ENCODE measurements around the gene PLPP2.

The PLPP2 gene

DNA sequence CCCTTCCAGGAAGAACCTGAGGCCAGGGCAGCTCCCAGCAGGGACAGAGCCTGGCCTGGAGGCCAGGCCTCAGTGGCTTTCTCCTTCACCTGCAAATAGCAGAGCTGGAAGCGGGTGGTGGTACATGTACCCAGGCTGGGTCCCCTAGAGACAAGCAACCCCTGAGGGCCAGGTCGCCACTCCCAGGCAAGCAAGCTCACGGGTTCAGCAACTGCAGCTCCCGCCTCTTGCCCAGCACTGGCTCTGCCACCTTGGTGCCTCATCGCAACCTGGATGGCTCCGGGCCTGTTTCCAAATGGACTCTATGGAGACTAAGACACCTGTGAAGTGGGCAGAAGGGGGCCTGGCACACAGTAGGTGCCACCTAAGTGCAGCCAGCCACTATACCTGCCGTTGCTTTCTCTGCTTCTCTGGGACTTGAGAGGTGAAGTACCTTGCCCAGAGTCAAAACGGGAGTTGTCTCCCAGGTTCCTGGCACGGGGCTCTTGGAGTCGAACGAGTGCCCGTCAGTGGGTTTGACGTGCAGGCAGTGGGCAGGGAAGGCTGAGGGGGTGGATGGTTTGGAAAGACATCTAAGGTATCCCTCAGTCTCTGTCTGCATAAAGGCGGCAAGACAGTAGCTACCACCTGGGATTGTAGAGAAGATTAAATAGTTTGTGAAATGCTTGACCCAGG, 2.4 kb upstream of the PLPP2 start:
- DNase-seq (ENCODE audit: low read depth in 2 of 2), result no peak

DNA sequence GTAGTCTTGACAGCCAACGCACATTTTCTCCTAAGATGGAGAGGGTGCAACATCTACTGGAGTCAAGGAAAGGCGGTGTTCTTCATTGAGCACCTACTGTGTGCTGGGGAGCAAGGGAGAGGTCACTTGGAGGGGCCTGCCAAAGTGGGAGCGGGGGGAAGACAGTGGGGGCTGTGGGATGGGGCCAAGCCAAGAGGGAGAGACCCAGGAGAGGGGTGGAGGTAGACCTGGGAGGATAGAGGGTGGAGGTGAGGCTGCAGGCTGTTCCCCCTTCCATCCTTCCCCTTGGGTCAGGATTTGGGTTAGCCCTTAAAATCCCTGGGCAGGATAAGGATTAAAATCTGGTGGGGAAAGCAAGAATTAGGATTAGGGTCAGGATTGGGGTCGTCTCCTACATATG, 1.7 kb upstream of the PLPP2 start:
- no peak for DNase-seq (ENCODE audit: low read depth in 2 of 2)

DNA sequence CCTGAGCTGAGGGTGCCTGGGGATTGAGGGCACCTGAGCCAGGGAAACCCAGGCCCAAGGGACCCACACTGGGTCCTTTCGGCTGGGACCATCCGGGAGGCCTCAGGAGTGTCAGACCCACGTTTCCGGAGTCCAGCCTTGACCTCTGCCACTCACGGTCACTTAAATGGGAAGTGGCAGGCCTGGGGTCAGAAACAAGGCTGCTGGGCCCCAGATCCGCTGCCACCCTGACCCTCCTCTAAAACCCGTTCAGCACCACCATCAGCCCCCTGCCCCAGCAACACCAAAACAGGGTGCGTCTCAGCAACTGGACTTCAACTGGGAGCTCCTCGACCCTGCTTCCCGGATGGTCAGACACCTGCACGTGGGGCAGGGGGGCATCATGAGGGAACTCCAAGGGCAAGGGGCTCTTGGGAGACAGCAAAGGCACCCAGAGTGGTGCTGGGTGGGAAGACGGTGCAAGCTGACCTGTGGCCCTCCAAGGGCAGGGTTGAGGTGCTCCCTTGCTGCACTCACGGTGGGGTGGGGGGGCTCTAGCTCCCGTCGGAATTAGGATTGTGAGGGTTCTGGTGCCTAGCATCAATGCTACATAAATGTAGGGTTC, 1.2 kb upstream of the PLPP2 start:
- DNase-seq (ENCODE audit: low read depth in 2 of 2), result no peak

DNA sequence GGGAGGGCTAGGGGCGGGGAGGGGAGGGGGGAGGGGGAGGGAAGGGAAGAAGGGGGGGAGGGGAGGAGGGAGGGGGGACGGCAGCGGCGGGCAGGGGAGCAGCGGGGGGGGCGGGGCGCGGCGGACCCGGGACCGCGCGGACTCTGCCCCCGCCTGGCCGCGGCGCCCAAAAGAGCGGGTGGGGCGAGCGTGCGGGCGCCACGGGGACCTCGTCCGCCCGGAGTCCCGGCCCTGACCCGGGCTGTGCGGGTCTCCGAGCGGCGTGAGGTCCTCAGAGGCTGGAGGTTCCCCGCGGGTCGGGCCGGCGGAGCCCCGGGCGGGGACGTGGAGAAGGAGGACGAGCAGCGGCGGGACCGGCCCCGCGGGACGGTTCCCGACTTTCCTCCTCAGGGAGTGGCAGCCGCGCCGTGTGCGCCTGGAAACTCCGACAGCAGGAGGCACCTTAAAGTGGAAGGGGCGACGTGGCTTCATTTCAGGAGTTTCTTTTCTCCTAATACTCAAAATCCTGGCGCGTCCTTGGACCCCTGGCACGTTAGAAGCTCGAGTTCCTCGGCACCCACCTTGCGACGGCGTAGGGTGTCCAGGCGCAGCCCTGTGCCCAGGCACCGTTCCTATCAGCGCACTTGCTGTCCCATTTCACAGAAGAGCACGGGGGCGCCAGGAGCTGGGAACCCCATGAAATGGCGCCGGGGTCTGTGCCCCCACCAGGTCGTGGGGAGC, 518 bp upstream of the PLPP2 start:
- no peak for DNase-seq (ENCODE audit: low read depth in 2 of 2)

DNA sequence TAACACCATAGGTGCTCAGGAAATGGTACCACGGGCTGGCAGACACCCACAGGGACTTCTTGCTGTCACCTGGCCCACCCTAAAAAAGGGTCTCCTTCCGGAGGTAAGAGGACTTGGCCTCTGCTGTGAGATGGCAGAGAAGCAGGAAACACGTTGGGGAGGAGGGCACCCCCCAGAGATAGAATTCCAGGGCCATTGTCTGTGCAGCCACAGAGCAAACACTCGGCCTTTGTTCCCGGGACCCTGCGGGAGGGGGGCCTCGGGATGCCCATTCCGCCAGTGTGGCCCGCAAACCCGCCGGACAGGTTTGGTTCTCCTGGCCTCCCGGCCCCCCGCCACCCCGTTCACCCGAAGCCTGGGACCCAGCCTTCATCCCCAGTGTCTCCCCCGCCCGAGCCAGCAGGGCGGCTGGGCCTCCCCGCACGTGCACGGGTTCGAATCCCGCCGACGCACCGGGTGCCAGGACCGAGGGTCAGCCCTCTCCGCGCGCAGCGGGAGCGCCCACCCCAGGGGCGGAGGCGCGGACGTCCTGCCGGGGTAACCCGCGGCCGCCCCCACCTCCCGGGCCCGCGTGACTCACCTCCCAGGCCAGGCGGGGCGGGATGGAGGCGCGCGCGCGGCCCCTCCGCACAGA, 714 bp downstream of the PLPP2 start:
- no peak for DNase-seq (ENCODE audit: low read depth in 2 of 2)

DNA sequence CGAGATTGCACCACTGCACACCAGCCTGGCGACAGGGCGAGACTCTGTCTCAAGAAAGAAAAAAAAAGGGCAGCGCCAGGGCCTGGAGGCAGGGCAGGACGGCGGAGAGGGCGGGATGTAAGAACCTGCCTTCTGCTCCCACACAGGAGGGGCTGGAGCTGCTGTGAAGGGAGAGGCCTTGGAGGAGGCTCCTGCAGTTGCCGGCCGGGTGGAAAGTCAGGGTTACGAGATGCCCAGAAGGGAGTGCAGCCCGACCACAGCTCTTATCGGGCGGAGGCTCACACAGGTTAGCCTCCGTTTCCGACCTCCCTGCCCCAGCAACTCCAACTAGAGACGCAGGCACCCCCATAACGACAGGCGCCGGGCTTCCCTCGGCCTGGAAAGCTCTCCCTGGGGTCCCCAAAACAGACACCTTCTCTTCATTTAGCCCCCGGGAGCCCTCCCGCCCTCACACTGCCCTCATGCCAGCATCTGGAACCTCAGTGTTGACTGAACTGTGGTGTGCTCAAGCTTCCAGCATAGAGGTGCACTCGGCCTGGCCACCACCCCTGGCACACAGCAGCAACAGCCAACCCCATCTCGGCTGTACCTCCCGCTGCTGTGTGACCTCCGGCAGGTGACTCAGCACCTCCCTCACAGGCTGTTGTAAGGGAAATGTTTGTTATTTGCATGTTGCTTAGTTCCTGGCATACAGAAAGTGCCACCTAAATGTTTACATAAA, 1.4 kb downstream of the PLPP2 start:
- DNase-seq (ENCODE audit: low read depth in 2 of 2), result no peak

DNA sequence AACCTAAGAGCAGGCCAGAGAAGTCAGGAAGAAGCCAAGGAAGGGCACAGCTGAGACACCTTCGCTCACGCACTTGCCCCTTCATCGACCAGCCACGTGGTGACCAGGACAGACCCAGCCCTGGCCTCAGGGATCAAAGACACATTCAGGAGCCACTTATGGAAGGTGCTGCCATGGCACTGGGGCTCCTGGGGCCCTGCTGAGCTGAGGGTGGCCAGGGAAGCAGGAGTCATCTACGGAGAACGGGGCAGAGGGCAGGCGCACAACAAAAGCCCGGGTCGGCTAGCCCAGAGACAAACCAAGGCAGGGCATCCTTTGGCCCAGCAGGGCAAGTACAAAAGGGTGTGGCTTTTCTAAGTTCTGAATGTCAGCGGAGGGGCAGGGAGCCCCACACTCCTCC, 2.3 kb downstream of the PLPP2 start:
- DNase-seq (ENCODE audit: low read depth in 2 of 2), result no peak

DNA sequence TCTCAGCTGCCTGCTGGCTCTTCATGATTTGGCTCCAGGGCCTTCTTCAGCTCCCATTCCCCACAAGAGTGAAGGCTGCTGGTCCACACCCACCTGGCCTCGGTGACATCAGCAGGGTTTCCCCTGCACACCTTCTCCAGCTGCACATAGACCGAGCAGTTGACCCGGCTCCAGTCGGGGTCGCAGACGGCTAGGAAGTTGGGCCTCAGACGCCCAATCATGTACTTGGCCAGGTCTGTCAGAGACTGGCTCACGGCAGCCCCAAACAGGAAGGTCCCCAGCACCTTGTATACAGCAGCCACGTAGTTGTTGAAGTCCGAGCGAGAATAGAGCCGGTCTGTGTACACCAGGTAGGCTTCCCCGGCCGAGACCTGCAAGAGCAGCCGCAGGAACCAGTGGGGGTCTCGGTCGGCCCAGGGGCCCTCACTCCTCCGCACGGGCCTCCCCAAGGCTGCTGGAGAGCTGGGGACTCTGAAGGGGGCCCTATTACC, 3.8 kb downstream of the PLPP2 start:
- DNase-seq (ENCODE audit: low read depth in 2 of 2), result no peak

DNA sequence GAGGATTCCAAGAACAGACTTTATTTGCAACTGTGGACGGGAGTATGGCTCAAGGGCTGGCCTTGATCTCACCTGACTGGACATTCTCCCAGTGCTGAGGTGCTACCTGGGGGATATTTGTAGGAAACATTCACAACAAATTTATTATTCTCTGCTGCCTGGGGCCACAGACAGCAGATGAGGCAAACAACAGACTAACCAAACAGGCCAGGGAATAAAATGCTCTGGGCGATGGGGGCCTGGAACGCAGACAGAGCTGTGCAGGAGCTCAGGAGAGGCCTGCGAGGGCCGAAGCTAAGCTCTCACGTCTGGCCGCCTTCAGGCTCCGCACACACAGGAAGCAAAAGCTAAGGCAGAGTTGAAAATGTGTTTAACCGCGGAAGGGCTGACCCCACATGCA, 7.8 kb downstream of the PLPP2 start:
- no peak for DNase-seq (ENCODE audit: low read depth in 2 of 2)

DNA sequence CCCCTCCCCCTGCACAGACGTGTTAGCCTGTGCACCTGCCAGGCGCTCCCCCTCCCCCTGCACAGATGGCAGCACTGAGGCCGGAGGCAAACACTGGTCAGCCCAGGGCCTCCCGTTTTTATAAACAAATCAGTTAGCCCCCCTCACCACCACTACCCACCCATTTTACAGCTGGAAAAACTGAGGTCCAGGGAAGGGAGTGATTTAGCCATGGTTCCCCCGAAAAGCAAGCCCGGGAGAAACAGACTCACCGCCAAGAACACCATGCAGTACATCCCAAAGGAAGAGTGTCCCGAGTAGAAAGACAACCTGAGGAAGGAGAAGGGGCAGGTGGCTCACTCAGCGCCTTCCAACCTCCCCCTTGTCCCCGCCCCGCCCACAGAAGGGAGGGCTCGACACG, 8.7 kb downstream of the PLPP2 start:
- DNase-seq (ENCODE audit: low read depth in 2 of 2), result no peak

DNA sequence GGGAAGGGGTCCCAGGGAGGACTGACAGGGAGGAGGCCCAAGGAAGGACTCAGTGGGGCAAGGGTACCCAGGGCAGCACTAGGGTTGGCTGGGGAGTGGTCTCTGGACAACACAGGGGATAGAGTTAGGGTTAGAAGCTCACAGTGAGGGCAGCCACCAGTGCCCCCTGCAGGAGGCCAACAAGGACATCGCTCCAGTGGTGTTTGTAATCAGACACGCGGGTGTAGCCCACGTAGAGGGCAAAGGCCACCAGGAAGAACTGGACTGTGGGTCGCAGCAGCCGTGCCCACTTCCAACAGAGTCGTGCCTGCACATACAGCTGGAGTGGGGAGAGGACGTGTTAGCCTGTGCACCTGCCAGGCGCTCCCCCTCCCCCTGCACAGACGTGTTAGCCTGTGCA, 9.2 kb downstream of the PLPP2 start:
- DNase-seq (ENCODE audit: low read depth in 2 of 2), result no peak

DNA sequence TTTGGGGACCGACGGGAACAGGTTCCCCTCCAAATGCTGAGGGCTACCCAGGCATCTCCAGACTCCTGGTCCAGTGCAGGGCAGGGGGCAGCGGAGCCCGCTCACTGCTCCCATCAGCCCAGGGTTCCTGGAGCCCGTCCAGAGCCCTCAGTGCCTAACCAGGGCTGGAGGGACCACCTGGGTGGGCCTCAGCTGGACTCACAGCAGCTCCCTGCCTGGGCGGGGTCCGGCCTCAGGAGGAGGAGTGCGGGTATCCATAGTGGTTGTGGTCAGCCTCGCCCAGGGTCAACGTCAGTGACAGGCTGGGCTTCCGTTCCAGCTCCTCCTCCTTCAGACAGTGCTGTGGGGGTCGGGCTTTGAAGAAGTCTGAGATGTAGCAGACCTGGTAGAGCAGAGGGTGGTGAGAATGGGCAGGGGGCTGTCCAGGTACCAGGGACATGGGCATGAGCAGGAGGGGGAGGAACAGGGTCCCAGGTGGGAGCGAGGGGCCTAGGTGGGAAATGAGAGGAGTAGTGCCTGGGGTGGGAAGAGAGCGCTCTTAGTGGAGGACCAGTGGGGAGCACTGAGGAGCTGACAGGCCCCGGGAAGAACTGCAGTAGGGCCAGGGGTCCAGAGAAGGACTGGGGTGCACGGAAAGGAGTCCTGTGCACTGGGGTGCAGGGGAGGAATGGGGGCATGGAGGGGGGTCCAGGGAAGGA, 9.9 kb downstream of the PLPP2 start:
- no peak for DNase-seq (ENCODE audit: low read depth in 2 of 2)

DNA sequence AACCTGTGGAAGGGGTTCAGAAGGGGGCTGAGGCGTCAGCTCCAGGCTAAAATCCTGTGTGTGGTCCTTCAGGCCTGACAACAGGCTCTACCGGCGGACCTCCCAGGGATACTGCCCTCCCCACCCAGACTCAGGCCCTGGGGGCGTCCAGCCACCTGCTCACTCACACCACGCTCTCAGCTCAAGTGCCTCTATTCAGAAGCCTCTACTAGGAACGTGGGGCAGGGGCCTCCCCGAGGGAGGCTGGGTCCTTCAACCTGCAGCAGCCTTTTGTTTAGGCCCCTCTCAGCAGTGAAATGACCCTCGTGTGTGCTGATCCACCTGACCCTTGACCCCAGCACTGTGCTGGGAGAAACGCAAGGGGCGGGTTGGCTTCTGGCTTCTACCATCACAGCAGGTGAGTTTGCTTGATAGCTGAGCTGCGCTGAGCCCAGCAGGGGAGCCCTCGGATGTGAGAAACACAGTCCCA, 10.6 kb downstream of the PLPP2 start:
- no peak for DNase-seq (ENCODE audit: low read depth in 2 of 2)

DNA sequence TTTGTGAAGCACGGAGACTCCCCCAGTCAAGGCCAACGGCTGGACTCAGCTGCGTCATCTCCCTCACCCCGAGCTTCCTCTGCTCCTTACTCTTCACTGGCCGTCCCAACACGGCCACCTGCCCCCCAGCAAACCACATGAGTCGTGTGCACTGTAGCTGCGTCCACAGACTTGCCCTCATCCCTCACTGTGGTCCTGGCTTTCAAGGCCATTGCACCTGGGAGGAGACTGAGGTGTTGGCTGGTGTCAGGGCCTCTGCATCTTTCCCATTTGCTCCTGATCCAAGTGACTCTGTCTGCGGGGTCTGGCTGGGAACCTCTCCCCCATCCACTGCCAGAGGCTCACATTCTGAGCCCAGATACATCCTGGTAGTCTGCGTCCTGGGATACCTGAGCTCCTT, 11.5 kb downstream of the PLPP2 start:
- no peak for DNase-seq (ENCODE audit: low read depth in 2 of 2)

DNA sequence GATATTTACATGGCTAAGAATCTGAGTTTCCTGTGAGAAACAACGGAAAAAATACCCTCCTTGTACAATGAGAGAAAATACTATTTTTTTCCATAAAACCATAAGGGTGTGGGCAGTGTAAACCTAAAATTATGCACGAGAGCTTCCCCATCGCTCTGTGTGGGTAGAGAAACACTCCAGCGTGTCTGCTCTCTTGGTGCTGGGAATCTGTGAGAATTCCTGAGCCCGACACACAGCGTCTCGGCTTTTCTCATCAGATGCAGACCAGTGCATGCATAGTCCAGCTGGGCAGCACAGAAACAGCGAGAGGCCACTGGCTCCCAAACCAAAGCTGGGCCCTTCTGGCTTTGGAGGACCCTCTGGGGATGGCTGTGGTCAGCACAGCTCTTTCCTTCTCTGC, 12.0 kb downstream of the PLPP2 start:
- DNase-seq (ENCODE audit: low read depth in 2 of 2), result no peak

DNA sequence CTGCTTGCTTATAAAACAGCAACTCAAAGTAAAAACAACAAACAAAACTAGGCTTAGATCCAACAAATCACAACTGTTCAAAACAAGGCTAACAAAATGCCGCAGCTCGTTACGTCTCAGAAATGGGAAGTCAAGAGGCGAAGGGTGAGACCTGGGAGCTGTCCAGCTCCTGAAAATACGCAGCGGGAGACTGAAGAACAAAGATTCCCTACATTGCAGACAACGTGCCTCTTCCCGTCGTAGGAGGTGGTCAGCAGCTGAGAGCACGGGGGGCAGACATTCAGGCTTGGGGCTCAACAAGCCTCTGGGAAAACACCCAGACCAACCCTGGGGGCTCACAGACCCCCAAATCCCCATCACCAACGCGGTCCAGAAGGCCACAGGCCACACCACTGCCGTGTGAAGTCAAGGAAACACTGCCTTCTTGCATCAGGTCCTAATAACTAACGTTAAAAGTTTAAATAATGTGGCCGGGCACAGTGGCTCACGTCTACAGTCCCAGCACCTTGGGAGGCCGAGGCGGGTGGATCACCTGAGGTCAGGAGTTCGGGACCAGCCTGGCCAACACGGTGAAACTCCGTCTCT, 13.5 kb downstream of the PLPP2 start:
- DNase-seq (ENCODE audit: low read depth in 2 of 2), result no peak

DNA sequence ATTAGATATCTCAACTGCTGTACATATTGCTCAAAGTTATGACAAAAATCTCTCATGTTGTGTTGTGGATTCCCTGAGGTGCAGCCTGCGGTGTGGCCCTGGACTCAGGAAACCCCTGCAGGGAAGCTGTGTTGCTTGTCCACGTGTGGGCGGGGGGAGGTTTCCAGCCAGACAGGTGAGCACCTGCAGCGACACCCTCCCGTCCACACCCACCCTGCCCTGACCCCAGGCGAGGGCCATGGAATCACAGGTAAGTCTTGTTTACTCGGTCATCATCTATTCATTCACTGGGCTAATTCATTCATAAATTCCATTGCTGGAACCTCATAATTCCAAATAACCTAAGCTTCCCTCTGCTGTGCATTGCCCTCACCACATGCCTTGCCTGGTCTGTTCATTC, 14.1 kb downstream of the PLPP2 start:
- DNase-seq (ENCODE audit: low read depth in 2 of 2), result no peak

DNA sequence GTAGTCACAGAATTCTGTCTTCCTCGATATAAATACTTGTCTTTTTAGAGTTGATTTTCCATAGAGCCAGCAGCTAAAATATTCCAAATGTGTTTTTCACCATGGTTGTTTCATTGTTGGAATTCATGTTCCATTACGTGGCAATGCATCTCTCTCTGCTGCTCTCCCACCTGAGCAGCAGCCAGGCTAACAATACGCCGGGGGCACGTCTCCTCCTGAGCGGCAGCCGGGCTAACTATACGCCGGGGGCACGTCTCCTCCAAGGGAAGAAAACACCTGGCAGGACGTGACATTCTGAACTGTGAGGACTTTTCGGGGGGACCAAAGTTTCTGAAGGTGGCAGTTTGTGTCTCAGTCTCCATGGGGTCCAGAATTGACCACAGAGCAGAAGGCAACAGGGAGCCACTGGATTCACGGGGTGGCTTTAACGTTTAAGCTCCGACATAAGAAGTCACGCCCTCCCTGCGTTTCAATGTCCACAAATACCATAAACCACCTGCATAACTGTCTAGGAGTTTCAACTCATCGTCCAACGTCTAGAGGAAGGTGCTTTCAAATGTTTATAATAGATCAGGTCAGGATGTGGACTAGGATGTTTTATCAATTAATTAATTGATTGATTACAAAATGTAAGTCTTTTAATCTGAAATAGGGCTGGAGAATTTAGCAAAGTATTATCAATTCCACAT, 15.1 kb downstream of the PLPP2 start:
- DNase-seq (ENCODE audit: low read depth in 2 of 2), result no peak

DNA sequence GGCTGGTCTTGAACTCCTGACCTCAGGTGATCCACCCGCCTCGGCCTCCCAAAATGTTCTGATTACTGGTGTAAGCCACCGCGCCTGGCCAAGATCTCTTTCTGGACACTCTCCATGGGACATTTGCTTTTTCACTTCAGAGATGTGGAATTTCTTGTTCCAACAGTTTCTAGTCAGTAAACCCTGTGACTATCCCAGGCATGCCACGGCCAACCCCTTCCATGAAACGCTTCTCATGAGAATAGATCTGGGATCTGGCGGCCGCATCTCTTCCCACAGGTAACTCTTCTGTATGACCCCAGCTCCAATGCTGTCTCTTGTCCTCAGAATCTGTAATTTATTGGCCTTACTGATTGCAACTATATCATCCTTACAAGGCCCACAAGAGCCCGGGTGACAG, 16.2 kb downstream of the PLPP2 start:
- DNase-seq (ENCODE audit: low read depth in 2 of 2), result no peak

DNA sequence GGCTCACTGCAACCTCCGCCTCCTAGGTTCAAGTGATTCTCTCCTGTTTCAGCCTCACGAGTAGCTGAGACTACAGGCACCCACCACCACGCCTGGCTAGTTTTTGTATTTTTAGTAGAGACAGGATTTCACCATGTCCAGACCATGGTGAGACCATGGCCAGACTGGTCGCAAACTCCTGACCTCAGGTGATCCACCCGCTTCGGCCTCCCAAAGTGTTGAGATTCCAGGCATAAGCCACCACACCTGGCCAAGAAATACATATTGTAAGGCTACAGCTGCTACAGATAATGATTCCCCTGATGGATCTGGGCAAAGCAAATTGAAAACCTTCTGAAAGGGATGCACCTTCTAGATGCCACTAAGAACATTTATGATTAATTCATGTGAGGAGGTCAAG, 17.8 kb downstream of the PLPP2 start:
- DNase-seq (ENCODE audit: low read depth in 2 of 2), result no peak
